Activated CD8-positive, alpha-beta memory T cell treated with anti-CD3 and anti-CD28 coated beads, Interleukin-2, amount 50 U/mL, for 1 hour (primary cell): ENCODE data around the gene CRLF1.
A peak's percentile ranks its signal among the peaks of the same experiment; 100 is the strongest.
"Not testable (repeated sequence)": the region's sequence is repeated elsewhere in the genome, so short reads cannot be mapped to it uniquely, and the experiment has no call there.

ENCODE experiments used
- DNase-seq: peaks from one replicate; pipeline ENCODE4 v3.0.0-alpha.2; 2020; ENCODE audit errors: extremely low read depth

Gene CRLF1

GRCh38 chr19:18608805-18609716 is 2.5 kb upstream of the CRLF1 start:
- DNase-seq: no peak

- DNase-seq: no peak
Observed at GRCh38 chr19:18608102-18608804, 1.7 kb upstream of the CRLF1 start.

GRCh38 chr19:18607226-18608101 is 865 bp upstream of the CRLF1 start:
- DNase-seq: no peak

- DNase-seq: no peak
Observed at GRCh38 chr19:18605546-18606280, 886 bp downstream of the CRLF1 start.

- no peak for DNase-seq
Observed at GRCh38 chr19:18605196-18605545, 1.4 kb downstream of the CRLF1 start.

GRCh38 chr19:18604820-18605159 is 1.8 kb downstream of the CRLF1 start:
- no peak for DNase-seq

- no peak for DNase-seq
Observed at GRCh38 chr19:18603958-18604819, 2.4 kb downstream of the CRLF1 start.

GRCh38 chr19:18603255-18603957 is 3.2 kb downstream of the CRLF1 start:
- DNase-seq: no peak

GRCh38 chr19:18601875-18602274 is 4.7 kb downstream of the CRLF1 start:
- DNase-seq: no peak

GRCh38 chr19:18600692-18601397 is 5.8 kb downstream of the CRLF1 start:
- DNase-seq: not testable (repeated sequence)

- DNase-seq: no peak
Observed at GRCh38 chr19:18599485-18599884, 7.1 kb downstream of the CRLF1 start.

GRCh38 chr19:18597809-18598660 is 8.6 kb downstream of the CRLF1 start:
- no peak for DNase-seq

- no peak for DNase-seq
Observed at GRCh38 chr19:18596752-18597157, 9.8 kb downstream of the CRLF1 start.

GRCh38 chr19:18595475-18595874 is 11.1 kb downstream of the CRLF1 start:
- no peak for DNase-seq

GRCh38 chr19:18594824-18595373 is 11.7 kb downstream of the CRLF1 start:
- DNase-seq: no peak

- DNase-seq: peak; percentile 39
Observed at GRCh38 chr19:18594096-18594823, 12.3 kb downstream of the CRLF1 start.

GRCh38 chr19:18593367-18594095 is 13.1 kb downstream of the CRLF1 start:
- DNase-seq: no peak
